ENCODE data around the gene PI4K2B.
"Not testable (repeated sequence)": the region's sequence is repeated elsewhere in the genome, so short reads cannot be mapped to it uniquely, and the experiment has no call there.

The PI4K2B gene

GRCh38 chr4:25320773-25321172 is 86.9 kb downstream of the PI4K2B start (continued):
- TF ChIP-seq PRDM2 (tag by site-specific recombination; IDR thresholded peaks at IDR 0.05; ENCODE audit: borderline replicate concordance) (no peak), ZNF311 (tag by site-specific recombination; IDR thresholded peaks at IDR 0.05; ENCODE audit: borderline replicate concordance) (no peak), ZNF423 (tag by site-specific recombination; IDR thresholded peaks at IDR 0.05) (no peak), ZNF146 (tag by site-specific recombination; IDR thresholded peaks at IDR 0.05) (no peak), ZNF354C (tag by site-specific recombination; IDR thresholded peaks at IDR 0.05; ENCODE audit: borderline replicate concordance, low read depth) (no peak), ZNF692 (tag by site-specific recombination; IDR thresholded peaks at IDR 0.05) (no peak), ZNF792 (tag by site-specific recombination; IDR thresholded peaks at IDR 0.05) (no peak)

GRCh38 chr4:25321703-25322102 is 87.9 kb downstream of the PI4K2B start:
- CTCF ChIA-PET: interaction anchor here (0.7 to 1.3 kb wide), 2 partner anchors 9 to 23 kb away, joined by 5 to 7 read pairs; partner anchors contain the start of gene ZCCHC4
- Histone ChIP-seq H3K27ac (ENCODE audit: extremely low read depth, low read depth, low read length) (no peak overlapping the region), H3K4me1 (ENCODE audit: control insufficient read depth, insufficient read depth, low read length) (no peaks in the 10 kb centered on the region), H3K36me3 (ENCODE audit: control insufficient read depth in 2 of 2, insufficient read depth in 1 of 2, low read length in 2 of 2) (peaks cover 0 to 14% of the 10 kb centered on the region in 2 experiments), H3K4me3 (ENCODE audit: low read depth, low read length) (no peak overlapping the region), H3K9me3 (ENCODE audit: control insufficient read depth, insufficient read depth, low read depth, low read length) (no peaks in the 10 kb centered on the region)
- POLR2A ChIA-PET: no interaction called here
- TF ChIP-seq ZNF660 (tag by site-specific recombination; IDR thresholded peaks at IDR 0.05): no peak
- TF ChIP-seq ZNF670 (tag by site-specific recombination; IDR thresholded peaks at IDR 0.05; ENCODE audit: low read depth): no peak
- TF ChIP-seq ZNF146 (tag by site-specific recombination; IDR thresholded peaks at IDR 0.05): no peak
- TF ChIP-seq ZNF138 (tag by site-specific recombination; IDR thresholded peaks at IDR 0.05; ENCODE audit: borderline replicate concordance): no peak
- no peak for TF ChIP-seq ZNF510 (tag by site-specific recombination; IDR thresholded peaks at IDR 0.05; ENCODE audit: insufficient replicate concordance)
- TF ChIP-seq ZSCAN16 (tag by site-specific recombination; IDR thresholded peaks at IDR 0.05): no peak
- TF ChIP-seq ZBTB20 (tag by site-specific recombination; IDR thresholded peaks at IDR 0.05): no peak
- TF ChIP-seq ZBTB26 (tag by site-specific recombination; optimal IDR thresholded peaks at IDR 0.05): no peak
- TF ChIP-seq ZNF184 (tag by site-specific recombination; IDR thresholded peaks at IDR 0.05): no peak

DNA sequence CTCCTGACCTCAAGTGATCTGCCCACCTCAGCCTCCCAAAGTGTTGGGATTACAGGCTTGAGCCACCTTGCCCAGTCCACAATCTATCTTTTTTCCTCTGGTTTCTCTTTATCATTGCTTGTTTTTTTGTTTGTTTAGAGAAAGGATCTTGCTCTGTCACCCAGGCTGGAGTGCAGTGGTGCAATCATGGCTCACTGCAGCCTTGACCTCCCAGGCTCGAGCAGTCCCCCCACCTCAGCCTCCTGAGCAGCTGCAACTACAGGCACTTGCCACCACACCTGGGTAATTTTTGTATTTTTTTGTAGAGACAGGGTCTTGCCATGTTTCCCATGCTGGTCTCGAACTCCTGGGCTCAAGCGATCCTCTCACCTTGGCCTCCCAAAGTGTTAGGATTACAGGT is 94.6 kb downstream of the PI4K2B start:
- POLR2A ChIA-PET: not testable (repeated sequence)

More for the DNA sequence above, 94.6 kb downstream of the PI4K2B start:
- not testable (repeated sequence) for H3K27ac ChIP-seq (ENCODE audit: extremely low read depth, low read depth, low read length); H3K9me3 ChIP-seq (ENCODE audit: control insufficient read depth, insufficient read depth, low read depth, low read length); H3K4me3 ChIP-seq (ENCODE audit: low read depth, low read length); H3K4me1 ChIP-seq (ENCODE audit: control insufficient read depth, insufficient read depth, low read length); H3K36me3 ChIP-seq (ENCODE audit: control insufficient read depth in 2 of 2, insufficient read depth in 1 of 2, low read length in 2 of 2)
- CTCF ChIA-PET: interaction anchor here (0.8 kb wide), 1 partner anchor 16 kb away, joined by 4 read pairs; the partner anchor contains the start of gene ZCCHC4

Measured in HEK293 (cell line).